NT2/D1 (cell line): Measurements from ENCODE around the gene REX1BD.

Experiments
- YY1 ChIP-seq: IDR thresholded peaks from 2 replicates; pipeline ENCODE4 v1.6.1; 2011; ENCODE audit not compliant: insufficient read length, insufficient read depth
- ZNF274 ChIP-seq: IDR thresholded peaks from 2 replicates; pipeline ENCODE4 v1.6.1; 2011; ENCODE audit warnings: mild to moderate bottlenecking, low read depth, low read length

DNA sequence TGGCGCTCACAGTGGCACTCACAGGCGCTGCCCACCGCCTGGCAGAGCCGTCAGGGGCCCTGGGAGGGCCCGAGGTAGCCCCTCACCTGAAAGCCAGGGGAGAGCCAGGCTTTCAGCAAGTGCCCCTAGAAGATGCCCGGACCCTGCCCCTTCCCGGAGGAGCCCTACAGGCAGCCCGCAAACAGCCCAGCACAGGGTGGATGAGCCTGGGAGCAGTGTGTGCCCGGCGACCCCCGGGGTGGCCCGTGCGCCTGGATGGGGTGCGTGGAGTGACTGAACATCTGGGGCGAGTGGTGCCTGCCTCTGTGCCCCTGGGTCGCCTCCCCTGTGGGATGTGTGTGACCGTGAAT lies 16.6 kb downstream of the REX1BD start:
- TF ChIP-seq YY1 (no peak), ZNF274 (no peak)
